PC-3 (cell line): ENCODE results near the gene SGCD. TPM values are rescaled to one million over a fixed set of nuclear protein-coding genes. Genes with fewer than 3 reads are reported as not detected.

Experiments
- ATAC-seq: fragments of 200-7000 bp; cut with Tn5 transposase; 2 replicates; pipeline ENCODE4 v1.9.1; 2020; ENCODE audit warnings: mild to moderate bottlenecking, moderate library complexity
- BruUV-seq: library from RNA; stranded (reverse); fragments of 400-500 nt; replicated peaks from 2 replicates; lab custom pipeline; 2021; lab: Mats Ljungman, UMichigan
- CTCF ChIA-PET: fragments of 300-600 bp; sonication (Branson Sonifier 250); formaldehyde crosslinking; loops from one replicate; lab custom pipeline; 2022; ENCODE audit warnings: antibody characterized with exemption; lab: Charles Lee
- POLR2A ChIA-PET: fragments of 300-600 bp; sonication (Branson Sonifier 250); formaldehyde crosslinking; loops from one replicate; lab custom pipeline; 2022; ENCODE audit warnings: antibody characterized with exemption; ENCODE audit not compliant: unreplicated experiment; lab: Charles Lee
- DNase-seq: peaks from one replicate; pipeline ENCODE4 v3.0.0-alpha.2; 2015
- H2AFZ ChIP-seq: fragments of 300-600 bp; sonication (generic); 2 replicates; pipeline ENCODE4 v1.6.0; 2016; ENCODE audit warnings: antibody characterized with exemption, low read length
- H3F3A ChIP-seq: fragments of 300-600 bp; sonication (generic); one replicate; pipeline ENCODE4 v1.6.0; 2017; ENCODE audit warnings: antibody characterized with exemption, low read length, control low read depth, mild to moderate bottlenecking; ENCODE audit not compliant: unreplicated experiment
- H3K27ac ChIP-seq: fragments of 300-600 bp; sonication (generic); 2 replicates; pipeline ENCODE4 v1.5.1; 2016; ENCODE audit warnings: mild to moderate bottlenecking, low read length
- H3K27me3 ChIP-seq: fragments of 300-600 bp; sonication (generic); 2 replicates; pipeline ENCODE4 v1.6.1; 2016; ENCODE audit warnings: low read length, mixed read lengths
- H3K36me3 ChIP-seq: fragments of 300-600 bp; sonication (generic); 2 replicates; pipeline ENCODE4 v1.6.1; 2016; ENCODE audit warnings: low read depth, mixed run types, low read length, mixed read lengths
- H3K4me1 ChIP-seq: fragments of 300-600 bp; sonication (generic); 2 replicates; pipeline ENCODE4 v1.5.1; 2016; ENCODE audit warnings: low read length; ENCODE audit not compliant: insufficient read depth
- H3K4me2 ChIP-seq: fragments of 300-600 bp; sonication (generic); 2 replicates; pipeline ENCODE4 v1.6.0; 2016; ENCODE audit warnings: low read length
- H3K4me3 ChIP-seq: fragments of 300-600 bp; sonication (generic); 2 replicates; pipeline ENCODE4 v1.5.1; 2016; ENCODE audit warnings: mild to moderate bottlenecking, low read length, mixed read lengths
- H3K79me2 ChIP-seq: fragments of 300-600 bp; sonication (generic); 2 replicates; pipeline ENCODE4 v1.6.1; 2017; ENCODE audit warnings: low read length, mixed read lengths
- H3K9ac ChIP-seq: fragments of 300-600 bp; sonication (generic); 2 replicates; pipeline ENCODE4 v1.6.0; 2016; ENCODE audit warnings: mild to moderate bottlenecking, low read length
- H3K9me2 ChIP-seq: fragments of 300-600 bp; sonication (generic); replicated peaks from 2 replicates; pipeline ENCODE4 v1.6.1; 2016; ENCODE audit warnings: mixed run types, low read length, mixed read lengths
- H3K9me3 ChIP-seq: fragments of 300-600 bp; sonication (generic); 2 replicates; pipeline ENCODE4 v1.6.1; 2016; ENCODE audit warnings: low read length, mixed read lengths
- H4K20me1 ChIP-seq: fragments of 300-600 bp; sonication (generic); 2 replicates; pipeline ENCODE4 v1.6.1; 2016; ENCODE audit warnings: low read length, mixed read lengths
- CTCF ChIP-seq: fragments of 300-600 bp; sonication (generic); conservative IDR thresholded peaks from 2 replicates; pipeline ENCODE4 v1.5.1; 2017; ENCODE audit warnings: antibody characterized with exemption, low read depth, mild to moderate bottlenecking, low read length
- EZH2 ChIP-seq: fragments of 300-600 bp; sonication (generic); IDR thresholded peaks from one replicate; pipeline ENCODE4 v1.6.1; 2017; ENCODE audit warnings: antibody characterized with exemption, mild to moderate bottlenecking, low read length; ENCODE audit not compliant: unreplicated experiment
- EZH2phosphoT487 ChIP-seq: fragments of 300-600 bp; sonication (generic); IDR thresholded peaks from 2 replicates; pipeline ENCODE4 v1.6.1; 2018; ENCODE audit warnings: mild to moderate bottlenecking, antibody characterized with exemption, low read length, borderline replicate concordance
- intact Hi-C: fragments of 100-400 bp; cut with micrococcal nuclease; formaldehyde crosslinking; loops from 2 replicates; pipeline ENCODE4 v1.9.0; 2023
- total RNA-seq: library from RNA; depleted of rRNA; stranded (reverse); fragments of >200 nt; gene quantifications from 2 replicates; pipeline ENCODE4 v1.2.3, GENCODE V29; 2014

SGCD gene
- total RNA-seq, 1 experiment from 2014 or later = 0.15 TPM

- no peak overlapping the region for H2AFZ ChIP-seq
- H3K36me3 ChIP-seq = no peaks in the 10 kb centered on the region
- ChIA-PET POLR2A (no interaction called here), CTCF (no interaction called here)
- intact Hi-C loops = no loop called here
- no peaks in the 10 kb centered on the region for H3K9me2 ChIP-seq
- H3K4me3 ChIP-seq = no peak overlapping the region
- no peaks in the 10 kb centered on the region for H4K20me1 ChIP-seq
- BruUV-seq = no TSS peak
- no peaks in the 10 kb centered on the region for H3K4me1 ChIP-seq
- H3K9ac ChIP-seq = no peak overlapping the region
- TF ChIP-seq CTCF (no peak), EZH2phosphoT487 (no peak), EZH2 (no peak)
- H3F3A ChIP-seq = no peaks in the 10 kb centered on the region
- no peaks in the 10 kb centered on the region for H3K27me3 ChIP-seq
- no peaks in the 10 kb centered on the region for H3K9me3 ChIP-seq
- ATAC-seq (no peak), DNase-seq (no peak)
- H3K79me2 ChIP-seq = no peaks in the 10 kb centered on the region
- no peak overlapping the region for H3K27ac ChIP-seq
- H3K4me2 ChIP-seq = no peak overlapping the region
Measured at GRCh38 chr5:156409834-156410233, 82.9 kb downstream of the SGCD start.

GRCh38 chr5:156411185-156411613, 84.2 kb downstream of the SGCD start:
- DNase-seq (no peak), ATAC-seq (no peak)
- no peak for TF ChIP-seq EZH2phosphoT487
- no peak for TF ChIP-seq CTCF
- no peak for TF ChIP-seq EZH2
- H2AFZ ChIP-seq = no peak overlapping the region
- BruUV-seq = no TSS peak
- H3F3A ChIP-seq = no peaks in the 10 kb centered on the region
- H4K20me1 ChIP-seq = no peaks in the 10 kb centered on the region
- H3K36me3 ChIP-seq = no peaks in the 10 kb centered on the region
- H3K79me2 ChIP-seq = no peaks in the 10 kb centered on the region
- intact Hi-C loops = no loop called here
- H3K4me3 ChIP-seq = no peak overlapping the region
- no peak overlapping the region for H3K9ac ChIP-seq
- ChIA-PET CTCF (no interaction called here), POLR2A (no interaction called here)
- no peak overlapping the region for H3K27ac ChIP-seq
- no peak overlapping the region for H3K4me2 ChIP-seq
- H3K9me3 ChIP-seq = no peaks in the 10 kb centered on the region
- H3K9me2 ChIP-seq = no peaks in the 10 kb centered on the region
- no peaks in the 10 kb centered on the region for H3K4me1 ChIP-seq
- no peaks in the 10 kb centered on the region for H3K27me3 ChIP-seq

GRCh38 chr5:156411957-156412356, 85.0 kb downstream of the SGCD start:
- no peaks in the 10 kb centered on the region for H3K27me3 ChIP-seq
- no peak overlapping the region for H3K4me3 ChIP-seq
- no TSS peak for BruUV-seq
- CTCF ChIA-PET = no interaction called here
- H3K79me2 ChIP-seq = no peaks in the 10 kb centered on the region
- H3K36me3 ChIP-seq = no peaks in the 10 kb centered on the region
- no peak for TF ChIP-seq EZH2phosphoT487
- no peak for TF ChIP-seq EZH2
- TF ChIP-seq CTCF = no peak
- H4K20me1 ChIP-seq = no peaks in the 10 kb centered on the region
- DNase-seq (no peak), ATAC-seq (no peak)
- no peak overlapping the region for H3K27ac ChIP-seq
- H3K4me2 ChIP-seq = no peak overlapping the region
- H3K9me3 ChIP-seq = no peaks in the 10 kb centered on the region
- H2AFZ ChIP-seq = no peak overlapping the region
- POLR2A ChIA-PET = no interaction called here
- intact Hi-C loops = no loop called here
- H3K4me1 ChIP-seq = no peaks in the 10 kb centered on the region
- H3K9ac ChIP-seq = no peak overlapping the region
- no peaks in the 10 kb centered on the region for H3F3A ChIP-seq
- H3K9me2 ChIP-seq = no peaks in the 10 kb centered on the region
